ENCODE results near the gene PDE4B.

DNA sequence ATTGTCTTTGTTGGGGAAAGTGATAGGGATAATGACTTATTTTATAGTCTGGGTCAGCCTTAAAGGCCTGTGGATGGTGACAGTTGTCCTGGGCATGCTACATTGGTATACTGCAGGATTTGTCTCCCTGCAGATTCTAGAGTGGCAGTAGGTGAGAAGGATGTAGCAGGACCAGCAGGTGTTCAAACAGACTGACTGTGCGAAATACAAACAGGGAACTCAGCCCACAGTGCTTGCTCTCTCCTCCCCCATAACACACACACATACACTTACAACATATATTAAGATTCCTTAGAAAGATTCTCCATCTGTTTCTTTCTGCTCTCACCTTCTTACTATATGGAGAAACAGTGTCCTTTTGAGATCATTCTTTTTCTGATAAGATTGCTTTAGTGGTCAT, 6.9 kb downstream of the PDE4B start:
- TF ChIP-seq, protein P1, sequence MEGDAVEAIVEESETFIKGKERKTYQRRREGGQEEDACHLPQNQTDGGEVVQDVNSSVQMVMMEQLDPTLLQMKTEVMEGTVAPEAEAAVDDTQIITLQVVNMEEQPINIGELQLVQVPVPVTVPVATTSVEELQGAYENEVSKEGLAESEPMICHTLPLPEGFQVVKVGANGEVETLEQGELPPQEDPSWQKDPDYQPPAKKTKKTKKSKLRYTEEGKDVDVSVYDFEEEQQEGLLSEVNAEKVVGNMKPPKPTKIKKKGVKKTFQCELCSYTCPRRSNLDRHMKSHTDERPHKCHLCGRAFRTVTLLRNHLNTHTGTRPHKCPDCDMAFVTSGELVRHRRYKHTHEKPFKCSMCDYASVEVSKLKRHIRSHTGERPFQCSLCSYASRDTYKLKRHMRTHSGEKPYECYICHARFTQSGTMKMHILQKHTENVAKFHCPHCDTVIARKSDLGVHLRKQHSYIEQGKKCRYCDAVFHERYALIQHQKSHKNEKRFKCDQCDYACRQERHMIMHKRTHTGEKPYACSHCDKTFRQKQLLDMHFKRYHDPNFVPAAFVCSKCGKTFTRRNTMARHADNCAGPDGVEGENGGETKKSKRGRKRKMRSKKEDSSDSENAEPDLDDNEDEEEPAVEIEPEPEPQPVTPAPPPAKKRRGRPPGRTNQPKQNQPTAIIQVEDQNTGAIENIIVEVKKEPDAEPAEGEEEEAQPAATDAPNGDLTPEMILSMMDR (IDR thresholded peaks at IDR 0.05) = no peak
- no peak for TF ChIP-seq POLR2A (IDR thresholded peaks at IDR 0.05)
